ENCODE data around the gene MYT1. TPM values are rescaled to one million over a fixed set of nuclear protein-coding genes. Genes with fewer than 3 reads are reported as not detected.

Gene MYT1
- total RNA-seq, 1 donor from 2014 or later: not detected

DNA sequence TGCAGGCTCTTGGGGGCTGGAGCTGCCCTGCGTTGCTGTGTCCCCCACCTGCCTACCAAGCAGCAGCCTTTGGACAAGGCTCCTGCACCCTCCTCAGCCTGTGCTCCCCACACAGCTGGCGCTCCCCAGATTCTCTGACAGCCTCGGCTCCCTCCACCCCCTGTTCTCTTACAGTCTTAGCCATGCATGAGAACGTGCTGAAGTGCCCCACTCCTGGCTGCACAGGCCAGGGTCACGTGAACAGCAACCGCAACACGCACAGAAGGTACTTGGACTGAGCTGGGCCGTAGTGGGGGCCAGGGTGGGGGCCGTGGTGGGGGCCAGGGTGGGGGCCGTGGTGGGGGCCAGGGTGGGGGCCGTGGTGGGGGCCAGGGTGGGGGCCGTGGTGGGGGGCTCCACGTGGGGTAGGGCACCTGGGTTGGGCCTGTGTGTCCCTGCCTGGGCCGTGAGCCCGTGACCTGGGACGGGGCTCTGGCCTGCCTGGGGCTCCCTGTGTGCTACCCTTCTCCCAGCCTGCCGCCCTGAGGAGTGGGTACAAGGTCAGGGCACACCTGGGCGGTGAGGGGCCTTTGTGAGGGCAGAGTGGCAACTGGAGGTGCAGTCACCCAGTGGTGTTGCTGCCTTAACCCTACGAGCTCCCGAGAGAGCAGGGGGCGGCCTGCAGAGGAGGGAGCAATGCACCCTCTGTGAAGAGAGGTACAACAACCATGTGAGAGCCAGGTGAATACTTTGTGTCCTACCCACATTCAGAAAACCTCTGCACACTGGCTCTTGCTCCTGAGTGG, 47.8 kb downstream of the MYT1 start:
- Mint-ChIP-seq H3K4me1 (peaks cover 4% of the 10 kb centered on the region), H3K27me3 (no peaks in the 10 kb centered on the region), H3K4me3 (no peak overlapping the region), H3K27ac (no peak overlapping the region), H3K36me3 (ENCODE audit: low read depth) (no peaks in the 10 kb centered on the region), H3K9me3 (no peaks in the 10 kb centered on the region)
- DNase-seq: no peak
- intact Hi-C loops (cut with micrococcal nuclease): no loop called here

DNA sequence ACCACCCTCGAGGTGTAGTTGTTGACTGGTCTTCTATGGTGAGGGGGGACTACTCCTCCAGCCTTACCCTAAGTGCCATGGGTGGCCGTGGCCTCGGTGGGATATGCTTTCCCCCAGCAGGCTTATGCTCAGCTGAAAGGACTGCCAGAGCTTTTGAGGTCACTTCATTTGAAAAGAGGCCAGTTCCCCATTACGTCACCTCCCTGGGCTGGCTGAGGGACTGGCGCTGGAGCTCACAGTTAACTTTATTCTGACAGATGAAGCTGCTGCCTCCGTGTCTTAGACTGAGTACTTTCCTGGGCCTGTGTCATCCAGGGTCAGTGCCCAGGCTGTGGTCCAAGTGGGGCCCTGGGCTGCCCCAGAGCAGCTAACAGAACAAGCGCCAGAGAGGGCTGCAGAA, 48.5 kb downstream of the MYT1 start:
- no peak for DNase-seq
- Mint-ChIP-seq H3K9me3 (no peaks in the 10 kb centered on the region), H3K4me3 (no peak overlapping the region), H3K27me3 (peaks cover under 1% of the 10 kb centered on the region), H3K27ac (no peak overlapping the region), H3K36me3 (ENCODE audit: low read depth) (no peaks in the 10 kb centered on the region), H3K4me1 (peaks cover 4% of the 10 kb centered on the region)
- intact Hi-C loops (cut with micrococcal nuclease): no loop called here

GRCh38 chr20:64214113-64214512, 49.9 kb downstream of the MYT1 start:
- H3K4me3 Mint-ChIP-seq: no peak overlapping the region
- peaks cover 4% of the 10 kb centered on the region for H3K4me1 Mint-ChIP-seq
- H3K27ac Mint-ChIP-seq: no peak overlapping the region
- no peak for DNase-seq
- peaks cover 3% of the 10 kb centered on the region for H3K27me3 Mint-ChIP-seq
- H3K36me3 Mint-ChIP-seq (ENCODE audit: low read depth): no peaks in the 10 kb centered on the region
- H3K9me3 Mint-ChIP-seq: no peaks in the 10 kb centered on the region
- intact Hi-C loops (cut with micrococcal nuclease): no loop called here

DNA sequence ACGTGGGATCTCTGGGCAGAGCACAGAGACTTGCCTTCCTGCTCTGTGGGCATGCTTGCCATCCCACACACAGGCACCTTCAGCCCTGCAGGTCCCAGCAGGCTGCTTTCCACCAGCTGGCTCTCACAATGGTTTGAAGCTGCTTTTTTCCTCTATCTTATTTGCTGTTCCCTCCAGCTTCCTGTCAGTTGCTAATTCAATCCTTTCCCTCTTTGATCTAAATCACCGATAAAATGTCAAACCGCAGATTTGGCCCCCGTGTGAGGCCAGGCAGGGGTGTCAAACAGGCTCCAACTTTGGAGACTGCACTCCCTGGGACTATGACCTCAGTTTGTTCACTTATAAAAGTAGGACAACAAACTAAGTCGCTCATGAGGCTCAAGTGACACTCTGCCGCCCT, 50.7 kb downstream of the MYT1 start:
- Mint-ChIP-seq H3K4me1 (peaks cover 4% of the 10 kb centered on the region), H3K4me3 (no peak overlapping the region), H3K27ac (no peak overlapping the region), H3K36me3 (ENCODE audit: low read depth) (no peaks in the 10 kb centered on the region), H3K27me3 (peaks cover 4% of the 10 kb centered on the region), H3K9me3 (no peaks in the 10 kb centered on the region)
- DNase-seq: no peak
- intact Hi-C loops (cut with micrococcal nuclease): no loop called here

GRCh38 chr20:64216036-64216435, 51.8 kb downstream of the MYT1 start:
- Mint-ChIP-seq H3K27me3 (peaks cover 4% of the 10 kb centered on the region), H3K4me1 (peaks cover 4% of the 10 kb centered on the region), H3K9me3 (no peaks in the 10 kb centered on the region), H3K36me3 (ENCODE audit: low read depth) (no peaks in the 10 kb centered on the region), H3K27ac (no peak overlapping the region), H3K4me3 (no peak overlapping the region)
- intact Hi-C loops (cut with micrococcal nuclease): no loop called here
- no peak for DNase-seq

DNA sequence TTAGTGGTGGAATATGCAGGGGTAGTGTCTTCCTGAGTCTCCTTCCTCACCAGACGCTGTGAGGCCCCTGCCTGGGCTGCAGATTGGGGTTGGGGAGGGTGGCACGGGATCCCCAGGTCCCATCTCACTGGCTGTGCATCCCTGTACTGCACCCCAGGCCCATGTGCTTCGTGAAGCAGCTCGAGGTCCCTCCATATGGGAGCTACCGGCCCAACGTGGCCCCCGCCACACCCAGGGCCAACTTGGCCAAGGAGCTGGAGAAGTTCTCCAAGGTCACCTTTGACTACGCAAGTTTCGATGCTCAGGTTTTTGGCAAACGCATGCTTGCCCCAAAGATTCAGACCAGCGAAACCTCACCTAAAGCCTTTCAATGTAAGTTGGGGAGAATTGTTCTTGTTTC, 52.7 kb downstream of the MYT1 start:
- no peak for DNase-seq

GRCh38 chr20:64217539-64218221, 53.4 kb downstream of the MYT1 start:
- DNase-seq: no peak
- H3K27me3 Mint-ChIP-seq: peaks cover 4% of the 10 kb centered on the region
- intact Hi-C loops (cut with micrococcal nuclease): no loop called here
- no peaks in the 10 kb centered on the region for H3K36me3 Mint-ChIP-seq (ENCODE audit: low read depth)
- no peaks in the 10 kb centered on the region for H3K9me3 Mint-ChIP-seq
- H3K27ac Mint-ChIP-seq: no peak overlapping the region
- peaks cover 4% of the 10 kb centered on the region for H3K4me1 Mint-ChIP-seq
- H3K4me3 Mint-ChIP-seq: no peak overlapping the region

More for the DNA sequence above, 52.7 kb downstream of the MYT1 start:
- Mint-ChIP-seq H3K9me3 (no peaks in the 10 kb centered on the region), H3K36me3 (ENCODE audit: low read depth) (no peaks in the 10 kb centered on the region), H3K27me3 (peaks cover 4% of the 10 kb centered on the region), H3K4me1 (peaks cover 4% of the 10 kb centered on the region), H3K27ac (no peak overlapping the region), H3K4me3 (no peak overlapping the region)
- intact Hi-C loops (cut with micrococcal nuclease): no loop called here

DNA sequence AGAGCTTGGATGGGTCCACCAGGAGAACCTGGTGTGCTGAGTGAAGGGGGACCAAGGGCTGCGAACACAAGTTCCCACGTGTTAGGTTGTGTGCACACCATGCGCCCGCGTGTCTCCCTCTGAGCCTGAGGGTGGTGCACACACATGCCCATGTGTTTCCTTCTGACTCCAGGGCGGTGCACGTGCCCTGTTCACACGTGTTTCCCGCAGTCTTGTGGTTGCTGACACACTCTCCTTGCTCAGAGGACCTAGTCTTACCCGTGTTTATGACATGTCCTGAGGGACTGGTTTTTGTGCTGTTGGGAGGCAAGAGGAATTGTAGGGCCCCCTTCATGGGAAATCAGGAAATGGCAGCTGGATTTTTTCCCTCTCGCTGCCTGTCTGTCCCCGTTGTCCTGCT, 55.0 kb downstream of the MYT1 start:
- H3K36me3 Mint-ChIP-seq (ENCODE audit: low read depth): no peaks in the 10 kb centered on the region
- peaks cover 4% of the 10 kb centered on the region for H3K27me3 Mint-ChIP-seq
- H3K27ac Mint-ChIP-seq: no peak overlapping the region
- no peak overlapping the region for H3K4me3 Mint-ChIP-seq
- H3K4me1 Mint-ChIP-seq: peaks cover 4% of the 10 kb centered on the region
- H3K9me3 Mint-ChIP-seq: no peaks in the 10 kb centered on the region
- intact Hi-C loops (cut with micrococcal nuclease): no loop called here
- no peak for DNase-seq

DNA sequence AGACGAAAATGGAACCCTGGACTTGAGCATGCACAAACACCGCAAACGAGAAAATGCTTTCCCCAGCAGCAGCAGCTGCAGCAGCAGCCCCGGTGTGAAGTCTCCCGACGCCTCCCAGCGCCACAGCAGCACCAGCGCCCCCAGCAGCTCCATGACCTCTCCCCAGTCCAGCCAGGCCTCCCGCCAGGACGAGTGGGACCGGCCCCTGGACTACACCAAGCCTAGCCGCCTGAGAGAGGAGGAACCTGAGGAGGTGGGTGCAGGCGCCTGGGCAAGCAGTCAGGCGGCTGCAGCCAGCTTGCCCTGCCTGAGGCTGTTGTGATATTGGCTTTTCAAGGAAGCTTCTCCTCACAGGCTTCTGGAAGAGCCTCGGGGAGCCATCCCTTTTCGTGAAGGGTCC, 55.5 kb downstream of the MYT1 start:
- Mint-ChIP-seq H3K4me3 (no peak overlapping the region), H3K36me3 (ENCODE audit: low read depth) (no peaks in the 10 kb centered on the region), H3K27ac (no peak overlapping the region), H3K27me3 (peaks cover 4% of the 10 kb centered on the region), H3K4me1 (peaks cover 3% of the 10 kb centered on the region), H3K9me3 (no peaks in the 10 kb centered on the region)
- intact Hi-C loops (cut with micrococcal nuclease): no loop called here
- DNase-seq: no peak

- Mint-ChIP-seq H3K4me3 (no peak overlapping the region), H3K27me3 (peaks cover 4% of the 10 kb centered on the region), H3K4me1 (no peaks in the 10 kb centered on the region), H3K36me3 (ENCODE audit: low read depth) (no peaks in the 10 kb centered on the region), H3K27ac (no peak overlapping the region), H3K9me3 (no peaks in the 10 kb centered on the region)
- no peak for DNase-seq
- intact Hi-C loops (cut with micrococcal nuclease): no loop called here
These were observed 56.2 kb downstream of the MYT1 start for GRCh38 chr20:64220420-64220819.

DNA sequence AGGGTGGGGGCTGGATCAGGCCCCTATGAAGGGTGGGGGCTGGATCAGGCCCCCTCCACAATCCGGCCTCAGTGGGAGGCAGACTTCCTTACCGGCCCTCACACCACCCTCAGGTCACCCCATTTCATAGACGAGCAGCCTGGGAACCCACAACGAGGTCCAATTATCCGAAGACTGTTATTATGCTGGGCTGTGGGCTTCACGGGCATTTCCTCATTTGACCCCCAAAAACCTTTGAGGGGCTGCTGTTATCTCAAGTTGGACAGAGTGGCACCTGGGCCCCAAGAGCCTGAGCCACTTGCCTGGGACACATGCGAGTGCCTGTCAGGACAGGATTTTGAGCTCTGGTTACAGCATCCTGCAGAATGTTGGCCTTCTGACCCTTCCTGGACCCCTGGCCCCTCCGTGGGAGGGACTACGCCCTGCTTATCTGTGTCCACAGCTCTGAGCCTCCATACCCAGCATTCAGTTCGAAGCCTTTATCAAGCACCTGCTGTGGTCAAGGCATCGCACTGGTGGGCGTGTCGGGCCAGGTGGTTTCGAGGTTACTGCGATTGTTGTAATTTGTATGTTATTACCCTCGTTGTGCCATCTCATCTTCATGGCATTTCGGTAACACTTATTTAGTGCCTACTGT, 56.8 kb downstream of the MYT1 start:
- no peak for DNase-seq
- H3K4me3 Mint-ChIP-seq: no peak overlapping the region
- no peak overlapping the region for H3K27ac Mint-ChIP-seq
- no peaks in the 10 kb centered on the region for H3K36me3 Mint-ChIP-seq (ENCODE audit: low read depth)
- peaks cover 4% of the 10 kb centered on the region for H3K27me3 Mint-ChIP-seq
- no peaks in the 10 kb centered on the region for H3K9me3 Mint-ChIP-seq
- H3K4me1 Mint-ChIP-seq: no peaks in the 10 kb centered on the region
- intact Hi-C loops (cut with micrococcal nuclease): no loop called here

- DNase-seq: no peak
- H3K27me3 Mint-ChIP-seq: peaks cover 4% of the 10 kb centered on the region
- H3K4me3 Mint-ChIP-seq: no peak overlapping the region
- intact Hi-C loops (cut with micrococcal nuclease): no loop called here
- no peaks in the 10 kb centered on the region for H3K4me1 Mint-ChIP-seq
- no peak overlapping the region for H3K27ac Mint-ChIP-seq
- no peaks in the 10 kb centered on the region for H3K9me3 Mint-ChIP-seq
- H3K36me3 Mint-ChIP-seq (ENCODE audit: low read depth): no peaks in the 10 kb centered on the region
These were observed 58.1 kb downstream of the MYT1 start for GRCh38 chr20:64222291-64222735.

GRCh38 chr20:64222851-64223525, 58.7 kb downstream of the MYT1 start:
- H3K4me3 Mint-ChIP-seq: no peak overlapping the region
- DNase-seq: no peak
- no peak overlapping the region for H3K27ac Mint-ChIP-seq
- intact Hi-C loops (cut with micrococcal nuclease): no loop called here
- no peaks in the 10 kb centered on the region for H3K36me3 Mint-ChIP-seq (ENCODE audit: low read depth)
- H3K4me1 Mint-ChIP-seq: no peaks in the 10 kb centered on the region
- H3K9me3 Mint-ChIP-seq: no peaks in the 10 kb centered on the region
- H3K27me3 Mint-ChIP-seq: peaks cover 2% of the 10 kb centered on the region
